ENCODE data around the gene CFAP298.
"Not testable (repeated sequence)": the region's sequence is repeated elsewhere in the genome, so short reads cannot be mapped to it uniquely, and the experiment has no call there.

Gene CFAP298

DNA sequence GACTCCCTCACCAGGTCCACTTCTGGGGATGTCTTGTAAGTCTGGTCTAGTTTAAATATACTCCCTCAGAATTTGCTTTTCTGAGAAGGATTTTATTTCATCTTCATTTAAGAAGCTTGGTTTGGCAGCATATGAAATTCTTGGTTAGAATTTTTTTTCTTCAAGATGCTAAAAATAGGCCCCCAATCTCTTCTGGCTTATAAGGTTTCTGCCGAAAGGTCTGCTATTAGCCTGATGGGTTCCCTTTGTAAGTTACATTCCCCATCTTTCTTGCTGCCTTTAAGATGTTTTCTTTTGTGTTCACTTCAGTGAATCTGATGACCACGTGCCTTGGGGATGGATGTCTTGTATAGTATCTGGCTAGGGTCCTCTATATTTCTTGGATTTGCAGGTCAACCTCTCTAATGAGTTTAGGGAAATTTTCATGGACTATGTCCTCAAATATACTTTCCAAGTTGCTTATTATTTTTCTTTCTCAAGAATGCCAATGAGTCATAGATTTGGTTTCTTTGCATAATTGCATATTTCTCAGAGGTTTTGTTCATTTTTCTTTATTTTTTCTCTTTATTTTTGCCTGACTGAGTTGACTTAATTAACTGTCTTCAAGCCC is 46.2 kb downstream of the CFAP298 start:
- Histone ChIP-seq H3K27ac (replicated peaks; ENCODE audit: low read length) (no peak overlapping the region), H3K14ac (ENCODE audit: low read length) (no peak overlapping the region), H2BK5ac (ENCODE audit: low read length) (no peak overlapping the region), H4K8ac (ENCODE audit: low read depth, low read length) (no peak overlapping the region), H4K91ac (ENCODE audit: low read depth, low read length, poor library complexity) (no peak overlapping the region), H3K23ac (ENCODE audit: low read depth, low read length, poor library complexity) (no peak overlapping the region), H2AFZ (ENCODE audit: low read length) (no peak overlapping the region), H3K9me3 (replicated peaks in 1 of 2; ENCODE audit: control insufficient read depth in 2 of 2, insufficient read depth in 1 of 2, low read depth in 1 of 2, low read length in 2 of 2) (peaks cover 2 to 4% of the 10 kb centered on the region in 2 donors), H3K79me1 (ENCODE audit: low read depth, low read length) (no peaks in the 10 kb centered on the region), H2BK120ac (ENCODE audit: low read depth, low read length) (no peak overlapping the region), H3K4me3 (ENCODE audit: low read length in 2 of 2) (no peak overlapping the region), H3K4me1 (ENCODE audit: control insufficient read depth in 2 of 2, insufficient read depth in 1 of 2, low read depth in 1 of 2, low read length in 2 of 2) (peaks cover 1 to 3% of the 10 kb centered on the region in 2 donors), H2AK5ac (ENCODE audit: low read depth, low read length) (no peak overlapping the region), H2BK15ac (ENCODE audit: low read length) (no peak overlapping the region), H3K9ac (ENCODE audit: low read depth, low read length, poor library complexity) (no peak overlapping the region), H3K4ac (ENCODE audit: low read length) (no peak overlapping the region), H3K36me3 (replicated peaks in 1 of 2; ENCODE audit: control insufficient read depth in 2 of 2, insufficient read depth in 2 of 2, low read length in 2 of 2) (no peaks in the 10 kb centered on the region), H3K18ac (ENCODE audit: low read length) (no peak overlapping the region), H2BK12ac (ENCODE audit: low read length) (no peak overlapping the region), H3K4me2 (ENCODE audit: insufficient read depth, low read length, poor library complexity, severe bottlenecking) (no peak overlapping the region), H3K27me3 (ENCODE audit: control insufficient read depth in 3 of 3, insufficient read depth in 3 of 3, low read depth in 1 of 3, low read length in 3 of 3) (peaks cover 0 to 9% (median 1%) of the 10 kb centered on the region in 3 experiments)
- DNase-seq (ENCODE audit: low spot score), result no peak
- no CpG with 5 or more reads among the region's 2 CpGs for WGBS, 2 donors (ENCODE audit: extremely low coverage in 2 of 2, insufficient read length in 2 of 2, insufficient replicate concordance in 1 of 2)

DNA sequence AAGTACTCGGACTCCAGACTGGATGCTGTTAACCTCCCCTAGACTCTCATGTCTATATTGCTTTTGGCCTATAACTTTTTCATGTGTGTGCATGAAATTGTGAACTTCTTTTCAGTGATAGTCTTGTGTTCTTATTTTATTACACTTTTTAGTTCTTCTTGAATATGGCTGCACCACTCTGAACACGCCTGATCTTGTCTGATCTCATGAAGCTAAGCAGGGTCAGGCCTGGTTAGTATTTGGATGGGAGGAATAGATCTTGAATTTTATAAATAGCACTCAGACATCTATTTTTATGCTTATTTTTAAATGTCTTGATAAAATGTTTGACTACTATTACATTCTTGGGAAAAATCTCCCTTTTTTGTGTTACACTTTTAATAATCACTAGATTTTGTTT is 49.3 kb downstream of the CFAP298 start:
- Histone ChIP-seq H3K36me3 (replicated peaks in 1 of 2; ENCODE audit: control insufficient read depth in 2 of 2, insufficient read depth in 2 of 2, low read length in 2 of 2) (no peaks in the 10 kb centered on the region), H2AK5ac (ENCODE audit: low read depth, low read length) (no peak overlapping the region), H3K27ac (replicated peaks; ENCODE audit: low read length) (no peak overlapping the region), H3K4ac (ENCODE audit: low read length) (no peak overlapping the region), H3K27me3 (ENCODE audit: control insufficient read depth in 3 of 3, insufficient read depth in 3 of 3, low read depth in 1 of 3, low read length in 3 of 3) (peaks cover 0 to 3% (median 0%) of the 10 kb centered on the region in 3 experiments), H2BK12ac (ENCODE audit: low read length) (no peak overlapping the region), H4K8ac (ENCODE audit: low read depth, low read length) (no peak overlapping the region), H3K14ac (ENCODE audit: low read length) (no peak overlapping the region), H3K23ac (ENCODE audit: low read depth, low read length, poor library complexity) (no peak overlapping the region), H3K79me1 (ENCODE audit: low read depth, low read length) (no peaks in the 10 kb centered on the region), H2BK120ac (ENCODE audit: low read depth, low read length) (no peak overlapping the region), H3K4me1 (ENCODE audit: control insufficient read depth in 2 of 2, insufficient read depth in 1 of 2, low read depth in 1 of 2, low read length in 2 of 2) (no peaks in the 10 kb centered on the region), H2BK15ac (ENCODE audit: low read length) (no peak overlapping the region), H3K9me3 (replicated peaks in 1 of 2; ENCODE audit: control insufficient read depth in 2 of 2, insufficient read depth in 1 of 2, low read depth in 1 of 2, low read length in 2 of 2) (peaks cover 2 to 4% of the 10 kb centered on the region in 2 donors), H3K18ac (ENCODE audit: low read length) (no peak overlapping the region), H3K9ac (ENCODE audit: low read depth, low read length, poor library complexity) (no peak overlapping the region), H3K4me2 (ENCODE audit: insufficient read depth, low read length, poor library complexity, severe bottlenecking) (no peak overlapping the region), H2AFZ (ENCODE audit: low read length) (peak overlapping the region; percentile 10), H2BK5ac (ENCODE audit: low read length) (no peak overlapping the region), H3K4me3 (ENCODE audit: low read length in 2 of 2) (no peak overlapping the region), H4K91ac (ENCODE audit: low read depth, low read length, poor library complexity) (no peak overlapping the region)
- WGBS, 2 donors (ENCODE audit: extremely low coverage in 2 of 2, insufficient read length in 2 of 2, insufficient replicate concordance in 1 of 2), result no CpG with 5 or more reads among the region's 2 CpGs
- no peak for DNase-seq (ENCODE audit: low spot score)

DNA sequence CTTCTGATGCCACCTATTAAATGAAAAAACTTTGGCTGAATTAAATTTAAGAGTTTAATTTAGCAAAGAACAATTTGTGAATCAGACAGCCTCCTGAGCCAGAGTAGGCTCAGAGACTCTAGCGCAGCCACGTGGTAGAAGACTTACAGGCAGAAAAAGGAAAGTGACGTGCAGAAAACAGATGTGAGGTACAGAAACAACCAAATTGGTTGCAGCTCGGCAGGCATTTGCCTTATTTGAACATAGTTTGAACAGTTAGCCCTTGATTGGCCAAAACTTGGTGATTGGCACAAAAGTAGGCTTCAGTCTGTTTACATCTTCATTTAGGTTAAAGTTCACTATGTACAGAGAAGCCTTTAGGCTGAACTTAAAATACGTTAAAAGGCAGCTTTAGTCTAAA is 49.8 kb downstream of the CFAP298 start:
- WGBS, 2 donors (ENCODE audit: extremely low coverage in 2 of 2, insufficient read length in 2 of 2, insufficient replicate concordance in 1 of 2), result no CpG with 5 or more reads among the region's 5 CpGs
- H3K27me3 ChIP-seq (ENCODE audit: control insufficient read depth in 3 of 3, insufficient read depth in 3 of 3, low read depth in 1 of 3, low read length in 3 of 3), result peaks cover 0 to 1% (median 0%) of the 10 kb centered on the region in 3 experiments
- H3K79me1 ChIP-seq (ENCODE audit: low read depth, low read length), result no peaks in the 10 kb centered on the region
- no peak overlapping the region for H3K4ac ChIP-seq (ENCODE audit: low read length)
- no peak overlapping the region for H2AK5ac ChIP-seq (ENCODE audit: low read depth, low read length)
- H2AFZ ChIP-seq (ENCODE audit: low read length), result peak overlapping the region; percentile 10
- DNase-seq (ENCODE audit: low spot score), result peak; percentile 18
- H3K18ac ChIP-seq (ENCODE audit: low read length), result no peak overlapping the region
- H3K9ac ChIP-seq (ENCODE audit: low read depth, low read length, poor library complexity), result no peak overlapping the region
- no peak overlapping the region for H3K27ac ChIP-seq (replicated peaks; ENCODE audit: low read length)
- H4K8ac ChIP-seq (ENCODE audit: low read depth, low read length), result no peak overlapping the region
- peaks cover 2 to 4% of the 10 kb centered on the region in 2 donors for H3K9me3 ChIP-seq (replicated peaks in 1 of 2; ENCODE audit: control insufficient read depth in 2 of 2, insufficient read depth in 1 of 2, low read depth in 1 of 2, low read length in 2 of 2)
- H2BK5ac ChIP-seq (ENCODE audit: low read length), result no peak overlapping the region
- H3K14ac ChIP-seq (ENCODE audit: low read length), result no peak overlapping the region
- H3K36me3 ChIP-seq (replicated peaks in 1 of 2; ENCODE audit: control insufficient read depth in 2 of 2, insufficient read depth in 2 of 2, low read length in 2 of 2), result no peaks in the 10 kb centered on the region
- H3K23ac ChIP-seq (ENCODE audit: low read depth, low read length, poor library complexity), result no peak overlapping the region
- no peak overlapping the region for H3K4me2 ChIP-seq (ENCODE audit: insufficient read depth, low read length, poor library complexity, severe bottlenecking)
- no peak overlapping the region for H3K4me3 ChIP-seq (ENCODE audit: low read length in 2 of 2)
- no peak overlapping the region for H4K91ac ChIP-seq (ENCODE audit: low read depth, low read length, poor library complexity)
- H2BK12ac ChIP-seq (ENCODE audit: low read length), result no peak overlapping the region
- no peaks in the 10 kb centered on the region for H3K4me1 ChIP-seq (ENCODE audit: control insufficient read depth in 2 of 2, insufficient read depth in 1 of 2, low read depth in 1 of 2, low read length in 2 of 2)
- no peak overlapping the region for H2BK120ac ChIP-seq (ENCODE audit: low read depth, low read length)
- no peak overlapping the region for H2BK15ac ChIP-seq (ENCODE audit: low read length)

DNA sequence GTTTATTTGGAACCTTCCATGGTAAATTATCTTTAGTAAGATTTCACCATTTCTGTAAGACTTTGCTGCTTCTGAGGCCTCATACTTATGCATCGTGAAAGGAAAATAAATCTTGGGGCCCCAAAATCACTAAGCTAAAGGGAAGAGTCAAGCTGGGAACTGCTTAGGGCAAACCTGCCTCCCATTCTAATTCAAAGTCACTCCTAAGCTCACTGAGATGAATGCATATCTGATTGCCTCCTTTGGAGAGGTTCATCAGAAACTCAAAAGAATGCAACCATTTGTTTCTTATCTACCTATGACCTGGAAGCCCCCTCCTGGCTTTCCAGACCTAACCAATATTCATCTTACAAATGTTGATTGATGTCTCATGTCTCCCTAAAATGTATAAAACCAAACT is 50.7 kb downstream of the CFAP298 start:
- H3K4me2 ChIP-seq (ENCODE audit: insufficient read depth, low read length, poor library complexity, severe bottlenecking); H2BK5ac ChIP-seq (ENCODE audit: low read length); H2AK5ac ChIP-seq (ENCODE audit: low read depth, low read length); H2BK120ac ChIP-seq (ENCODE audit: low read depth, low read length); H3K4me3 ChIP-seq (ENCODE audit: low read length in 2 of 2); H3K9me3 ChIP-seq (replicated peaks in 1 of 2; ENCODE audit: control insufficient read depth in 2 of 2, insufficient read depth in 1 of 2, low read depth in 1 of 2, low read length in 2 of 2); H2BK15ac ChIP-seq (ENCODE audit: low read length); H3K27me3 ChIP-seq (ENCODE audit: control insufficient read depth in 3 of 3, insufficient read depth in 3 of 3, low read depth in 1 of 3, low read length in 3 of 3); H3K4me1 ChIP-seq (ENCODE audit: control insufficient read depth in 2 of 2, insufficient read depth in 1 of 2, low read depth in 1 of 2, low read length in 2 of 2); DNase-seq (ENCODE audit: low spot score); H4K8ac ChIP-seq (ENCODE audit: low read depth, low read length); H3K14ac ChIP-seq (ENCODE audit: low read length); H2BK12ac ChIP-seq (ENCODE audit: low read length); H3K18ac ChIP-seq (ENCODE audit: low read length); H3K23ac ChIP-seq (ENCODE audit: low read depth, low read length, poor library complexity); H2AFZ ChIP-seq (ENCODE audit: low read length); H3K36me3 ChIP-seq (replicated peaks in 1 of 2; ENCODE audit: control insufficient read depth in 2 of 2, insufficient read depth in 2 of 2, low read length in 2 of 2); H3K4ac ChIP-seq (ENCODE audit: low read length); H4K91ac ChIP-seq (ENCODE audit: low read depth, low read length, poor library complexity); H3K9ac ChIP-seq (ENCODE audit: low read depth, low read length, poor library complexity); H3K27ac ChIP-seq (replicated peaks; ENCODE audit: low read length); H3K79me1 ChIP-seq (ENCODE audit: low read depth, low read length): not testable (repeated sequence)
- no CpG with 5 or more reads among the region's 1 CpG for WGBS, 2 donors (ENCODE audit: extremely low coverage in 2 of 2, insufficient read length in 2 of 2, insufficient replicate concordance in 1 of 2)
